ENCODE measurements around the gene MAGEH1.
"Not testable (repeated sequence)": the region's sequence is repeated elsewhere in the genome, so short reads cannot be mapped to it uniquely, and the experiment has no call there.

The MAGEH1 gene

GRCh38 chrX:55451990-55452832 lies at the start of gene MAGEH1:
Gene MAGEH1 (plus strand): TSS chrX:55452127. CDS start chrX:55452375, 248 bp downstream.
- peak; percentile 34 for DNase-seq (ENCODE audit: low read depth)

DNA sequence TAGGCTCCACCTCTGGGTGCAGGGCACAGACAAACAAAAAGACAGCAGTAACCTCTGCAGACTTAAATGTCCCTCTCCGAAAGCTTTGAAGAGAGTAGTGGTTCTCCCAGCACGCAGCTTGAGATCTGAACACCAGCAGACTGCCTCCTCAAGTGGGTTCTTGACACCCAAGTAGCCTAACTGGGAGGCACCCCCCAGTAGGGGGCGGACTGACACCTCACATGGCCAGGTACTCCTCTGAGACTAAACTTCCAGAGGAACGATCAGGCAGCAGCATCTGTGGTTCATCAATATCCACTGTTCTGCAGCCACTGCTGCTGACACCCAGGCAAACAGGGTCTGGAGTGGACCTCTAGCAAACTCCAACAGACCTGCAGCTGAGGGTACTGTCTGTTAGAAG lies 24.8 kb upstream of the MAGEH1 start:
- not testable (repeated sequence) for DNase-seq (ENCODE audit: low read depth)

- DNase-seq (ENCODE audit: low read depth) = not testable (repeated sequence)
These were observed 8.5 kb upstream of the MAGEH1 start for GRCh38 chrX:55443468-55443867.

- DNase-seq (ENCODE audit: low read depth) = no peak
These were observed 1.7 kb upstream of the MAGEH1 start for GRCh38 chrX:55450259-55450658.

DNA sequence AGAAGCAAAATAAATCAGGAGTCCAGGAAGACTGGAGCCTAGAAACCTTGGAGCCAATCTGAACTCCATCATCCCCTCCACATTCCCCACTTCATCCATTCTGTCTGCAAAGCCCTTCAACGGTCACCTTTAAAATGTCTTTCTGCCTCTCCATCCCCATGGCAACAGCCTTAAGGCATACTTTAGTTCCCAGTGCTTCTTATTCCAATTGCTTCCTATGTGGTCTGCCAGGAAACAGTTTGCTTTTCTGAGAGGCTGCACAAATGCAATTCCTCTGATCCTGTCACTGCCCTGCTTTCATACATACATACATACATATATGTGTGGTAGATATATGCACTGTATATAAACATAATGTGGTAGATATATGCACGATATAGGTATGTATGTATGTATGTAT lies 786 bp upstream of the MAGEH1 start:
- DNase-seq (ENCODE audit: low read depth) = no peak

- peak; percentile 0 for DNase-seq (ENCODE audit: low read depth)
These were observed 319 bp upstream of the MAGEH1 start for GRCh38 chrX:55451626-55451989.

DNA sequence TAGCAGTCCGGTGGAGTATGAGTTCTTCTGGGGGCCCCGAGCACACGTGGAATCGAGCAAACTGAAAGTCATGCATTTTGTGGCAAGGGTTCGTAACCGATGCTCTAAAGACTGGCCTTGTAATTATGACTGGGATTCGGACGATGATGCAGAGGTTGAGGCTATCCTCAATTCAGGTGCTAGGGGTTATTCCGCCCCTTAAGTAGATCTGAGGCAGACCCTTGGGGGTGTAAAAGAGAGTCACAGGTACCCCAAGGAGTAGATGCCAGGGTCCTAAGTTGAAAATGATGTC lies 852 bp downstream of the MAGEH1 start:
- DNase-seq (ENCODE audit: low read depth) = no peak

GRCh38 chrX:55455708-55456107 lies 3.8 kb downstream of the MAGEH1 start:
- DNase-seq (ENCODE audit: low read depth) = not testable (repeated sequence)

DNA sequence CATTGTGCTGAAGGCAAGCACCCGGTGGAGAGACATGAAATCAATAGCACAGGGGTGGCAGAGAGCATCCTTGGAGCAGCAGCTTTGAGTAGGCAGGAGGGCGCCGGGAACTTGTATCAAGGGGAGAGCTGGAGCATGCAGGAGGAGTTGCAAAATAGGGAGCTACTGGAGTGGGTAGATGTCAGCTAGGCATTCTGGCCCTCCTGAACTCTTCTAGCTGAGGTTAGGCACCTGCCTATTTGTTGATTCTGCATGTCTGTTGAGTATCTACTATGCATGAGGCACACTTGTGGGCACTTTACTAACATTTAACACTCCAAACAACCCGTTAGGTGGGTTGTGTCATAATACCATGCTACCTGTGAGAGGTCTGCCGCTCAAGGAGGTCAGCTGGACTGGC lies 7.5 kb downstream of the MAGEH1 start:
- DNase-seq (ENCODE audit: low read depth) = not testable (repeated sequence)

- DNase-seq (ENCODE audit: low read depth) = not testable (repeated sequence)
These were observed 8.0 kb downstream of the MAGEH1 start for GRCh38 chrX:55459926-55460325.

DNA sequence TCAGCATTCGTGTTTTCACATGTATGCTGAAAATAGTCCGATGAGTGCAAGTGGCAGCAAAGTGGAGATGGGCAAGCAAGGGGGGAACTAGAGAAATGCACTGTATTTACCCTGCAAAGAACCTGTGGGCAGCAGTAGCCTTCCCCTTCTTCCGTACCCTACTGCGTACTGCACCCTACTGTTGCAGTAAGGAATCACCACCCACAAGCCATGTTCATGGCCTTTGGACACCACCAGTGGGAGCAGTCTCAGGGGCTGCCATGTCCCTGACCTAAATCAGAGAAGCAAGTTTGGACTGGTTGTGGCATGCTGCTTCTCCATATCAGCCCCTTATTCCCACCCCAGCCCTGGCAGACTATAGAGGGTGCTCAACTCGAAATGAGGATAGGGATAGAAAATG lies 12.1 kb downstream of the MAGEH1 start:
- DNase-seq (ENCODE audit: low read depth) = not testable (repeated sequence)

GRCh38 chrX:55465108-55465507 lies 13.2 kb downstream of the MAGEH1 start:
- DNase-seq (ENCODE audit: low read depth) = not testable (repeated sequence)

DNA sequence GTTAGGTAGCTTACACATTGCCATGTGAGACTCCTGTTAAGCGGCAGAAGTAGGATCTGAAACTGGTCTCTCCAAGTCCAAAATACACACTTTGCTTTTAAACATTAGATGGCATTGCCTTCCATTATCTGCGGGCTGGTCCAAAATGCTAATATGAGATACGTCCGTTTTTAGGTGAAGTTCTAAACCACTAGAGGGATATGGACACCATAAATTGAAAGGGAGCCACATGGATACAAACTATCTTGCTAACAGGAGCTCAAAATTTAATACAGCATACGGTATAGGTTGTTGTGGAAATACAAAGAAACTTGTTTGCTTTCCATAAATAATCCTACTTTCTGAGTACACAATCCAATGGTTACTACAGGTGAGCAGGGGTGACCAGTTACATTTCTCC lies 13.9 kb downstream of the MAGEH1 start:
- not testable (repeated sequence) for DNase-seq (ENCODE audit: low read depth)

DNA sequence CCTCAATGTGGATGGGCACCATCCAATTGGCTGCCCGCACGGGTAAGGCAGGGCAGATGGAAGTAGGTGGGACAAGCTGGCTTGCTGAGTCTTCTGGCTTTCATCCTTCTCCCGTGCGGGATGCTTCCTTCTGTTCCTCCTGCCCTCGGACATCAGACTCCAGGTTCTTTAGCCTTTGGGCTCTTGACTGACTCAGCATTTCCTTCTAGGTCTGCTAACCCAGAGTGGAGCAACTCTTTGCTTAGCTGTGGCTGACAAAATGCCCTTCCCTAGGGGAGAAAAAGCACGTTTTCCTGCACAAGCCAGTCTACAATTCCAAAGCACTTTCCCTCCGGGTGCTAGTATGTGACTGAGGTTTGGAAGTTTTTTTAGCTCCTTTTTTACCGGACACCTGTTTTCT lies 28.0 kb downstream of the MAGEH1 start:
- not testable (repeated sequence) for DNase-seq (ENCODE audit: low read depth)

- DNase-seq (ENCODE audit: low read depth) = no peak
These were observed 28.6 kb downstream of the MAGEH1 start for GRCh38 chrX:55480390-55481062.

DNA sequence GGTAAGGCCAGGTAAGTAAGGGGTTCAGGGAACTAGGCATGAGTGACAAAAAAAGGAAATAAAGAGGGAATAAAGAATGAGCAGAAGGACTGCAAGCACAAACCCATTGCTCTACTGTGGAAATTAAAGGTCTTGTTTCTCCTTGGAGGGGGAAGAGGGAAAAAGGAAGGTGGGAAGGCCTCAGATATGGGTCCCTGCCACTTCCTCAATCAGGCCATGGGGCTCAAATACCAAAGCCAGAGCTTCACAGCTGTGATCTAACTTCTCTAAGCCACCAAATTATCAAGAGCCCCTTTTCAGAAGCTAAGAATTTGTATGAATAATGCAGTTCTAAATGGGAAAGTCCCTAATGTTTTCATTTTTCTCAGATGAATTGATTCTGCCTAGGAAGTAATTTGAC lies 33.0 kb downstream of the MAGEH1 start:
- no peak for DNase-seq (ENCODE audit: low read depth)

DNA sequence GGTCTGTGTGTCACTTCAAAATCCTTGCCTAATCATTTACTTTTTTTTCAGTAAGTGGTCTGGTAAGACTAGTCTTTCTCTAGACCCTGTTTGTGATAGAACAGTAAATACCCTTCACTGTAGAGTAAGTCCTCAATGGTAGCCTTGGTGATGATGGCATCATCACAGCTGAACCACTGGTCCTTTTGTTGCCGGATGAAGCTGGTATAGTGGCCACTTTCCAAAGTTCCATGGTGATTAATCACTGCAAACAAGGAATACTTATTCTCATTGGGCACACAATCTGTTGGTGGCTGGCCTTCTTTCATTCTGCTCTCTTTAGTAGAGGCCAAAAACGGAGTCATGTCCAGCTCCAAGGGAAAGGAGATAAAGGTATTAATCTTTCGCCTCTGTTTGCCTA lies 34.8 kb downstream of the MAGEH1 start:
- DNase-seq (ENCODE audit: low read depth) = no peak

DNA sequence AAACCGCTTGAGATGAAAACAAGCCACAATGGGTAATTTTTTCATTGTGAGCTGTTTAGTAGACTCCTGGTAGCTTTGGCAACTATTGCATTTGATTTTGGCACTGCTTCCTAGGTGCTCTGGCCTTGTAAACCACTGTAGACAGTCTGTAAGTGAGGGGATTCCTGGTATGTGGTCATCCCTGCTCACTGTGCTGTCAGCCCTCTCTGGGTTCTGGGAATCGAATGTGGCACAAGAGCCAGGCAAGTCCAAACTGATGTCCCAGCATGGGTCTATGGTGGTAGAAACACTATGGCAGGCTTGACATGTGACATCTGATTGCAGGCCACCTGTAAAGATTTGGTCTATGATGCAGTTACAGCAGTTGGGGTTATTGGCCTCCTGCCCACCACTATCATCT lies 35.2 kb downstream of the MAGEH1 start:
- DNase-seq (ENCODE audit: low read depth) = no peak

DNA sequence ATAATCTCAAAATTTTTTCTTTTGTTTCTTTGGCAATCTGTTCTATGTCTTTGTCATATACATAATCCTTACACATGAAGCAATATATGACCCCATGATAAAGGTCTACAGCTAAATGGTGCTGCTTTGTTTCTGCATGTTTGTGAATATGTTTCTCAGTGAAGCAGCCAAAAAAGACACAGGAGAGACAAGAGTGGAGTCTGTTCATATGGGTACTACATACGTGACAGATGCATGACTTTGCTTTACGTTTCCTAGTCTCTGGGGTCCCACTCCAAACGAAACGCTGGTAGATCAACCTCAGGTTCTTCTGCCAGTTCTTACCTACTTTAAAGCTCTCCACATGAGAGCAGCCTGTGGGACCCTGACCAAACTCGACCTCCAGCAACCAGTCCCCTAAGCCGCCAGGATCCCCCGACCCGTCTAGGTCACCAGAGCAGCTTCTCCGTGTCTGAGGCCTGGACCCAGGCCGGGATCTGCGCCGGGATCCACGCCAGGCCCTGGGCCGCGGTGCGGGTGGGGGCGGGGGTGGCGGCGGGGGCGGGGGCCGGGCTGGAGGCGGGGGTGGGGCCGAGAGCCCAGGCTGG lies 36.2 kb downstream of the MAGEH1 start:
- no peak for DNase-seq (ENCODE audit: low read depth)

- no peak for DNase-seq (ENCODE audit: low read depth)
These were observed 36.8 kb downstream of the MAGEH1 start for GRCh38 chrX:55488593-55489313.

DNA sequence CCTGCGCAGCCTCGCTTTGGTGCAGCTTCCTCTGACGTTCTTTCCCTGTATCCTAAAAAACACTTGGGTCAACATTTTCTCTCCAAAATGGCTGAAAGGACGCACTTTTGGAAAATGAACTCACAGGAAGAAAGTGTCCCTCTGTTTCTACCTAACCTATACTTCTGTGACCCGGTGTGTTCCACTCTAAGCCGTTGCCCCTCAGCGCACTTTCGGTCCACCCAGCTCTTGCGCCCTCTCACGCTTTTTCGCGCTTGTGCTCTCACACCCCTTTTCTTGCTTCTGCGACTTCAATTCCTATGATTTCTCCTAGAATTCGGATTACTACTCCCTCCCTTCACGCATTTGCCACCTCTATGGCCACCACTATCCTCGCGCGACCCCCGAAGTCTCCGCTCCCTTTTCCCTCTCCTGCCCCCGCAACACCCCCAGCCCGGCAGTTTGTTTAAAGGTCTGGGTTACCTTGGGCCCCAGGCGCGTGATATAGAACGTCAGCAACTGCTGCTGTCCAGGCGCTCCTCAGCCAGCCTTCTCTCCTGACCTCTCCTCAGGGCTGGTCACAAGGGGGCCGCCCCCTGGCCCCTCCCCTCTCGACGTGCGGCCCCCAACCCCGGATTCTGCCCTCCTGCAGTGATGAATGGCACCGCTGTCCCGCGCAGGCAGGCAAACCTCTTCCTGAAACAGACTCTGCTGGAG lies 37.5 kb downstream of the MAGEH1 start, which contains the start of gene USP51:
Gene USP51 (minus strand): TSS at position 535 of the 696 bp plus-strand sequence. CDS start 909 bp downstream, outside the sequence.
- DNase-seq (ENCODE audit: low read depth) = no peak

DNA sequence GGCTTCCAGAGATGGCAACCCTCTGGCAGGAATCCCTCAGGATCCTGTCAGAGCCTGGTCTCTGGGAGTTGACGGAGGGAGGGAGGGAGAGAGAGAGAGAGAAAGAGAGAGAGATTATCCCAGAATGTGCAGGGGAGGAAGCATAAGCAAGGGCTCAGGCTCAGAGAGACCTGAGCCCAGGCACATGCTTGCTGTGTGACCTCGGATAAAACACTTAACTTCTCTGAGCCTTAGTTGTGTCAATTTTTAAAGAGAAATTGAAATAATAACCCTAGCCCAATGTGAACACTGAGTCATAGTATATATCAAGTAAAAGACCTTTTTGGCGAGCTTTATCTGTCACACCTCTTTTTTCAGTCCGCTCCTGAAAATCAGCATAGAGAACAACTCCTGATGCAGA lies 38.2 kb downstream of the MAGEH1 start:
- no peak for DNase-seq (ENCODE audit: low read depth)
